GM12891 (cell line): ENCODE results near the gene MAP3K7.
A peak's percentile ranks its signal among the peaks of the same experiment; 100 is the strongest.

Experiments
- DNase-seq: peaks from one replicate; pipeline ENCODE4 v3.0.0; 2011; ENCODE audit warnings: low spot score; ENCODE audit not compliant: insufficient read length
- FAIRE-seq: peaks from 2 replicates; lab custom pipeline; 2011; peaks lifted over from hg19 to GRCh38; lab: Jason Lieb, UNC
- PAX5 ChIP-seq: IDR thresholded peaks from 2 replicates; pipeline ENCODE4 v1.6.1; 2011; ENCODE audit warnings: low read length, moderate library complexity, mild to moderate bottlenecking; ENCODE audit not compliant: insufficient read depth, severe bottlenecking
- POLR2A ChIP-seq: IDR thresholded peaks from 2 replicates; pipeline ENCODE4 v1.6.1; 2011; ENCODE audit warnings: low read depth, low read length, control low read depth
- POLR2AphosphoS5 ChIP-seq: IDR thresholded peaks from 2 replicates; pipeline ENCODE4 v1.6.1; 2011; ENCODE audit warnings: low read depth, low read length, control low read depth
- POU2F2 ChIP-seq: IDR thresholded peaks from 2 replicates; pipeline ENCODE4 v1.6.1; 2011; ENCODE audit warnings: low read depth, mild to moderate bottlenecking, control low read depth, low read length, moderate library complexity
- SPI1 ChIP-seq: IDR thresholded peaks from 2 replicates; pipeline ENCODE4 v1.6.1; 2011; ENCODE audit warnings: low read depth, low read length, control low read depth
- TAF1 ChIP-seq: IDR thresholded peaks from 2 replicates; pipeline ENCODE4 v1.6.1; 2011; ENCODE audit warnings: low read depth, low read length, control low read depth

The MAP3K7 gene

DNA sequence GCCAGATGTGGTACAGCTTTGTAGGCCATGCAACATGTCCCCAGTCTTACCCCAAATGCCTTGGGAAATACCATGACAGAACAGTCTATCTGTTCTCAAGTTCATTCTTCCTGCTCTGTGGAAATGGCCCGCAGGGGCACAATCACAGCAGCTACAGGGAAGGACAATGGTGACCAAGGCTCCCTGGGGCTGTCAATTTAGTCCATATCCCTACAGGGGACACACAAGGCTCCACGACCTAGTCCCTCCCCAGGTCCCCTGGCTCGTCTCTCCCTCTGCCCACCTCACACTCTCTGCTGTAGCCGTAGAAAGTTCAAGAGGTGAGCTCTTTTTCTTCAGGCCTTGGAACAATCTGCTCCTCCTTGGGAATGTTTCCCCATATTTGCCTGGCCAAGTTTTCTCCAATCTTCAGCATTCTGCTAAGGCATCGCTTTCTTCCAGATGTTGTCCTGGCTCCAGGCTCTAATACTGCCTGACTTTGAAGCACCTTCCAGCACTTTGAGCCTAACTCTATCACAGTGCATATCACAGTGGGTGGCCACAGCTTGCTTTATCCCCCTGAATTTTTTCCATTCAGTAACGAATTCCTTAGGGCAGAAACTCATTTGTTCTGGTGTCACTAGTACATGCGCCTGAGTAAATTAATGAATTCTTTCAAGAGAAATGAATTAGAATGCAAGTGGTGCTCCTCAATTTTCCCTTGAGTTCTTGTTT lies 92.6 kb downstream of the MAP3K7 start:
- TF ChIP-seq TAF1, result no peak
- DNase-seq, result no peak
- FAIRE-seq, result no peak

DNA sequence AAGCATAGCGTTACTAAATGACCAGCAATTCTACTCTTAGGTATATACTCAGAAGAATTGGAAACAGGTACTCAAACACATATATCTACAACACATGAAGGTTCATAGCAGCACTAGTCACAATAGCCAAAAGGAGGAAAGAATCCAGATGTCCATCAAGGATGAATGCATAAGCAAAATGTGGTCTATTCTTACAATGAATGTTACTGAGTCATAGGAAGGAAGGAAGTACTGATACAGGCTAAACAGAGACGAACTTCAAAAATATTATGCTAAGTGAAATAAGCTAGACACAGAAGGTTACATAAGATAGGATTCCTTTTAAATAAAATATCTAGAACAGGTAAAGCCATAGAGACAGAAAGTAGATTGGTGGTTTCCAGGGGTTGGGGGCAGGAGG lies 93.5 kb downstream of the MAP3K7 start:
- DNase-seq (no peak), FAIRE-seq (no peak)

DNA sequence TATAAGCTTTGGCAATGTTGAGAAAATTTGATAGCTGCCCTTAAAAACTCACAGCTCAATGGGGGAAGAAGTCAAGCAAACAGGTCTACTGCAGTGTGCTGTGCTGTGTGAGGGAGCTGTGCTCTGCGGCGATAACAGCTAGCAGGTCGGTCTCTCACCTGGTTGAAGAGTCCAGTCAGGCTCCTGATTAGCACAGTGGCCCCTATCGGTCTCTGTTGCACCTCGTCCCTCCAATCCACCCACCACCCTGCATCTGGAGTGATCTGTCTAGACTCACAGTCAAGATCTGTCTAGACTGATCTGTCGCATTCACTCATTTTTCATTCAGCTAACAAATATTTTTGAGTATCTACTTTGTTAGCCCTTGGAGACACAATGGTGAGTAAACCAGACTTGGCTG lies 94.1 kb downstream of the MAP3K7 start:
- TF ChIP-seq TAF1 (no peak), PAX5 (no peak), POLR2A (no peak), POU2F2 (no peak), POLR2AphosphoS5 (no peak), SPI1 (no peak)
- DNase-seq, result no peak
- no peak for FAIRE-seq

More for the DNA sequence above, 93.5 kb downstream of the MAP3K7 start:
- no peak for TF ChIP-seq POLR2A
- no peak for TF ChIP-seq SPI1
- TF ChIP-seq TAF1, result no peak

DNA sequence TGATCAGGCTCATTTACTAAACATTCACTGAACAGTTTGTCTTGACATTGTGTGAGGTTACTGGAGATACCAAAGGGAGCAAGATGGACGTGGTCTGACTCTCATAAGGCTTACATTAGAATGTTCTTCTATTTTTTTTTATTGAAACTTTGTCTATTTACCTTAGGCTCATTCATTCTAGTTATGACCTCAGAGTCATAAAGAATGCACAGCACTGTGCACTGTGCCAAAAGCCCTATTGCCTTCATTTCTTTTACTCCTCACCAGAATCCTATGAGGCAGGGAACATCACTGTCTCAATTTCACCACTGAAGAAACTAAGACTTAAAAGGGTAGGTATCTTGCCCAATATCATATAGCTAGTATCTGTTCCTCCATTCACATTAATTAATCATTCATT lies 94.5 kb downstream of the MAP3K7 start:
- DNase-seq, result no peak
- TF ChIP-seq TAF1 (no peak), POLR2A (no peak), PAX5 (no peak), SPI1 (no peak), POU2F2 (no peak), POLR2AphosphoS5 (no peak)
- no peak for FAIRE-seq

DNA sequence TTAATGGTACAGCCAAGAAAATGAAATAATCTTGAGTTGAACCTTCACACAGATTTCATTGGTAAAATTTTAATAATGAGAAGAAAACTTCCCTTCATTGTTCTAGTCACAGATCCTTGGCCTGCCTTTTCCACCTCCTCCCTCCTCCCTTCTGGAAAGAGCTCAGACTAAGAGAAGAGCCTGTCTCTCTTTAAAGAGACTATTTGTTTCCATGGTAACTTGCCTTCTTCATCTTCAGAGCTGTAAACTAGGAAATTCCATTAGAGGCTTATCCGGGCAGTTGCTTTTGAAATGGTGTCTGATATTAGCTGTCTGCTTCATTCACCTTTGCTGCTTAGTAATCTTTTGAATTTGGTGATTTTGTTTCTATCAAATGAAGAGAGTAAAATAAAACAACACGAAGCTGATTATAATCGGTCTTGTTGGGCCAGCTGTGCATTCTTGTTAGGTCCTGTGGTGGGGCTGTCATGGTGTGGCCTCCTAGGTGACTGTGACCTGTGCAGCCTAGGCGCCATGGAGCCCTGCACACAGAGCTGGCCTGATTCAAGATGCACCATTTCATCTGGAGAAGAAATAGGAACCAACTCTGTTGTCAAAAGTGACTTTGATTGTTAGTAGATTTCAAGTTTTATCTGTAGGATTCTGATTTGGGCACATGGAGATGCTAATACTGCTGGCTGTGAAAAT lies 96.7 kb downstream of the MAP3K7 start:
- TF ChIP-seq SPI1 (no peak), POU2F2 (no peak), PAX5 (no peak), POLR2AphosphoS5 (no peak), TAF1 (no peak), POLR2A (no peak)
- no peak for DNase-seq
- FAIRE-seq, result no peak

DNA sequence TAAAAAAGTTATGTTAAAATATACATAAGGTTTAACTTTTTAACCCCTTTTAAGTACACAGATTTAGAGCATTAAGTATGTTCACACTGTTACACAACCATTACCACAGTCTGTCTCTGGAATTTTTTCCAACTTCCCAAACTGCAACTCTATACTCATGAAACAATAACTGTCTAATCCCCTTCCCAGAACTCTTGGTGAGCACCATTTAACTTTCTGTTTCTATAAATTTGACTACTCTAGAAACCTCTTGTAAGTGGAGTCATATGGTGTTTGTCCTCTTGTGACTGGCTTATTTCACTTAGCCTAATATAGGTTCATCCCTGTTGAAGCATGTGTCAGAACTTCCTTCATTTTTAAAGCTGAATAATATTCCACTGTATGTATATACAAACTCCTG lies 98.1 kb downstream of the MAP3K7 start:
- TF ChIP-seq POLR2A, result no peak
- TF ChIP-seq SPI1, result no peak
- no peak for TF ChIP-seq TAF1
- TF ChIP-seq POLR2AphosphoS5, result no peak
- no peak for TF ChIP-seq PAX5
- no peak for TF ChIP-seq POU2F2
- DNase-seq (no peak), FAIRE-seq (no peak)

DNA sequence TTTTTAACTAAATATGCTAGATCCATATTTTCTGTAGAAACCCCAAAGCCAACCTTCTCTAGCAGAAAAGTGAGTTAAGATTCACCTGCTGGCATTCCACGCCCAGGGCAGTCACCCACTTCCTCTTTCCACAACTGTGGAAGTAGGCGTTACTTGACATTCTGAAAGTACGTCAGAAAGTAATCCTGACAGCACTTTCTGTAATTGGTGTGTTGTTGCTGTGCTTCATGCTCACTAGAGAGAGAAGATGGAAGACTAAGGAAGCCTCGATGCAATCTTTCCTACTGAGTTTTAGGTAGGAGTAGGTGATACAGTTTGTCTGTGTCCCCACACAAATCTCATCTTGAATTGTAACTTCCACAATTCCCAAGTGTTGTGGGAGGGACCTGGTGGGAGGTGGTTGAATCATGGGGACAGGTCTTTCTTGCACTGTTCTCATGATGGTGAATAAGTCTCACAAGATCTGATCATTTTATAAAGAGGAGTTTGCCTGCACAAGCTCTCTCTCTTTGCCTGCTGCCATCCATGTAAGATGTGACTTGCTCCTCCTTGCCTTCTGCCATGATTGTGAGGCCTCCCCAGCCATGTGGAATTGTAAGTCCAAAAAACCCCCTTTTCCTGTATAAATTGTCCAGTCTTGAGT lies 101.1 kb downstream of the MAP3K7 start:
- DNase-seq (no peak), FAIRE-seq (no peak)
- TF ChIP-seq POU2F2 (no peak), SPI1 (peak; percentile 91)

DNA sequence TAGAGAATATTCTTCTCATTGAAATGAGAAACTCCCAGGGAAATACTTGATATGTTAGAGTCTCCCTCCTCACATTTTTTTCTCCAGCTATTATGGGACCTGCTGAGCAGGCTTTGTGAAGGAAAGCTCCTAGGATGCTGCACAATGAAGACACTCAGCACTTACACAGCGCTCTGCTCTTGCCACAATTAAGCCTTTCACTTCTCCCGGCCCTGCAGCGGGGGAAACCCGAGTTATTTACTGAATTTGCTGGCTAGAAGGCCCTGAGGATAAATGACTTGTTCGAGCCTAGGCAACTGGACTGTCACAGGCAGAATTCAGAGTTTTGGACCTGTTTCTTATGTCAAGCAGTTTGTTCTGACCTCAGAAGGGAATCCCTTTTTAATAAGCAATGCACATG lies 102.0 kb downstream of the MAP3K7 start:
- FAIRE-seq, result no peak
- TF ChIP-seq SPI1 (no peak), POLR2AphosphoS5 (no peak), PAX5 (no peak), TAF1 (no peak), POU2F2 (no peak), POLR2A (no peak)
- DNase-seq, result no peak

DNA sequence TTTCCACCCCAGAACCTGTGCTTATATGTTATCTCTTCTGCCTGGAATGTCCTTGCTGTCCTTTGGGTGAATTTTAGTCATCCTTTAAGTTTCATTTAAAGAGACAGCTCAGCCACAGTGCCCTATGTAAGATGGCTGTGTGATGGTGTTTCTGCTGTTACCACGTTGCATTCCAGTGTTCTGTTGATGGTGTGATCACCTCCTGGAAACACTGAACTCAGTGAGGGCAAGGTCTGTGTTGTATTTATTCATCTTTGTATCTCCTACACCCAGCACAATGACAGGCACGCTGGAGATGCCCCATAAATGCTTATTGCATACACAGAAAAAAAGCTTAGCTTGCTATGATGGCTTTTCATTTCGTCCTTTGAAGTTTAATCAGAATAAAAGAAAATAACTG lies 102.5 kb downstream of the MAP3K7 start:
- FAIRE-seq, result no peak
- DNase-seq, result no peak
- no peak for TF ChIP-seq POU2F2
- TF ChIP-seq PAX5, result no peak
- TF ChIP-seq SPI1, result no peak
- TF ChIP-seq POLR2AphosphoS5, result no peak
- TF ChIP-seq POLR2A, result no peak
- TF ChIP-seq TAF1, result no peak

DNA sequence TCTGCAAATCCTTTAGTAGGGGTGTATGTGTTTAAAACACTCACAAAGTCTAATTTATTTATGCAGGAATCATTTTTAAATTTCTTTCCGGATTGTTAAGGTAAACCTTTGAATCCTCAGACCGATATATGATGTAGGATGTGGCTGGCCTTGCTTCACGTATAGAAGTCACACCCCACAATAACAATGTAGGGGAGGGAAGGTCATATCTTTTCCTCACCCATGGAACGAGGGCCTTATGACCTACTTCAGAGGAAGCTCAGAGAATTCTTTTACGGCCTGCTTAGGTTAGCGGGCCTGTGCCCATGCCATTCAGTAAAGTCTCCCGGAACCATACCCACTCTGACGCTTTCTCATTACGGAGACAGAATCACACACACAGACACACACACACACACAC lies 102.9 kb downstream of the MAP3K7 start:
- TF ChIP-seq PAX5 (no peak), TAF1 (no peak), POLR2AphosphoS5 (no peak), POU2F2 (no peak), SPI1 (no peak), POLR2A (no peak)
- FAIRE-seq (no peak), DNase-seq (no peak)
